ENCODE results near the gene NCF4.

- TF ChIP-seq POLR2A (IDR thresholded peaks at IDR 0.05) (no peak), CTCF (IDR thresholded peaks at IDR 0.05) (no peak)
Observed at GRCh38 chr22:36893262-36893661, 32.5 kb downstream of the NCF4 start.

Measured in uterus (tissue), 2 donors.